ENCODE measurements around the gene NARF.
A peak's percentile ranks its signal among the peaks of the same experiment; 100 is the strongest.
"Not testable (repeated sequence)": the region's sequence is repeated elsewhere in the genome, so short reads cannot be mapped to it uniquely, and the experiment has no call there.

The NARF gene

DNA sequence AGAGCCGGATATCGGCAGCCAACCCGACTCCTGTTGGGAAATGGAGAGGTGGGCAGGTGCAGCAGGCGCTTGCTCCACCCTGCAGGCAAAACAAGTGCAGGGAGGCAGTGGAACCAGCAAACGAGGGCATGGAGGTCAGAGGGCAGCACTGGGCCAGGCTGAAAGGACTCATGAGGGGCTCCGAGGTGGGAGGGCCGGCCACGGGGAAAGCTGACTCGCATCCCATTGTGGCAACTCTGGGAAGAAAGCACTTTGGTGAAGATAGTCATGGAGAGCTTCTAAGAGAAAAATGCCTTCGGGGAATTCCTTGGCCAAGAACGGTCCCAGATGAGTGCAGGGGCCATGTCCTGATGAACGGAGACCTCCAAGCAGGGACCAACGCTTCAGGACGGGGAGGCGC lies 12.4 kb upstream of the NARF start:
- no peak for DNase-seq (ENCODE audit: low spot score)

DNA sequence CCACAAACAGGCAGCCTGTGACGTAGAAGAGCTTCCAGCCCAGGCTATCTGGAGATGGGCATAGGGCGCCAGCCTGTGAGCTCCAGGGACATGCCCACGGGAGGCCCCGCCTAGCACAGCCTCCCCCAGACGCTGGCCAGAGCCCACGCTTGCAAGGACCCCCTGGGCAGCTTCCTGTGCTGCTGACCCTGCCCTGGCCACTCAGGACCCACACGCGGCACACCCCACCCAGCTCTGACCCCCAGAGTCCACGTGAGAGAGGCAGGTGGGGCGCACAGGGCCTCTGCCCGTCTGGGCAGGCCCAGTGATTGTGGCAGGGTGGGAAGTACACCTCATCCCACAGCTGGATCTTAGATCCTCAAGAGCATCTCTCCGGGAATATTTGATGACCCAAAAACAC lies 11.9 kb upstream of the NARF start:
- DNase-seq (ENCODE audit: low spot score), result no peak

DNA sequence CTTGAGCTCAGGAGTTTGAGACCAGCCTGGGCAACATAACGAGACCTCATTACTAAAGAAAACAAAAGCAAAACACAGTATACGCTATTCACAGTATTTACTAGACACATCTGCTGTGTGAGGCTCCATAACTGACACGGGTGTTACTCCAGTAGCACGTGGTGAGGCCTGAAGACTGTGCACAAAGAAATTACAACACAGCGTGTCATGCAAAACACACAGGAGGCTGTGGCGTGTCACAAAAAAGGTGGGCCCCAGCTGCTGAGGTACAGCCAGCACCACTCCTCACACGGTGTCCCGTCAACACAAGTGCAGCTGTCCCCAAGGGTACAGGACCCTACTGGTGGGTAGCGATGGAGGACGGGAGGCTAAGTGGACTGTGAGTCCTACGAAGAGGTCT lies 10.7 kb upstream of the NARF start:
- DNase-seq (ENCODE audit: low spot score), result no peak

DNA sequence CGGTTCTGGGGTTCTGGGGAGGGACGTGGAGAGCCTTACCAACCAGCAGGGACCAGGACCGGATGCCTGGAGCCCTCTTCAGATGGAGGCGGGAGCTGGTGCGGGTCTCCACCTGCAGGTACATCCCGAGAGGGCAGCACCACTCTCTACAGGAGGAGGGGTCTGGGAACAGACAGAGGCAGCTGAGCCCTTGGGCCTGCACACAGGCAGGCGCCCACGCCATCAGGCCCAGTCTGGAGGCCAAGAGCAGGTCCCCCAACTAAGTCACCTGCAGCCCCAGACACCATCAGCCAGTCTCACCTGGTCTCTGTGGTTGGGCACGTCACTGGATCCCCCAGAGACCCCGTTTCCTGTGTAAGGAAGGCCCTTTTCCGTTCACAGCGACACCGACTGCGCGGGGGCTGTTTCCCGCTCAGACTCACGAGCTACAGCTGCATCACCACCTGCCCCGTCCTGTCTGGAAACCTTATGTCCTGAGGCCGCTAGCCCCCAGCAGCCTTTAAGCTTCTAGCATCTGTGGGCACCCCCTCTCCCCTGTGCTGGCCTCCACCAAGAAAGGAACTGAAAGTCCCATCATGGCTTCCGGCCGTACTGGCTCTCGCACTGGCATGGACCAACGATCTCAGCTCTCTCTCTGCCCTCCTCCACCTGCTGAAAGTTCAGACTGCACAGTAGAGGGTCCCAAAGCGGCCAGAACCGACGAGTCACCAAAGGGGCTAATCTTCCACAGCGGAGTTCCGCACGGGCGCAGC lies 9.2 kb upstream of the NARF start:
- DNase-seq (ENCODE audit: low spot score), result peak; percentile 74

DNA sequence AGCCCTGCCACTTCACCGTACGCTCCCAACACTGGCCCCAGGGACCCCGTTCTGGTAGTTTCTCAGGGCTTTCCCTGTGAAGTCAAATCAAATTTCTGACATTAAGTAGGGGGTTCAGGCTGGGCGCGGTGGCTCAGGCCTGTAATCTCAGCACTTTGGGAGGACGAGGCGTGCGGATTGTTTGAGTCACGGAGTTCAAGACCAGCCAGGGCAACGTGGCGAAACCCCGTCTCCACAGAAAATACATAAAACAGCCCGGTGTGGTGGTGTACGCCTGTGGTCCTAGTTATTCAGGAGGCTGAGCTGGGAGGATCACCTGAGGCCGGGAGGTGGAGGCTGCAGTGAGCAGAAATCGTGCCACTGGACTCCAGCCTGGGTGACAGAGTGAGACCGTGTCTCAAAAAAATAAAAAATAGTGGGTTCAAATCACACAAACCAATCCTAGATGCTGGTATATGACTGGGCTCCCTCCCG lies 8.6 kb upstream of the NARF start:
- DNase-seq (ENCODE audit: low spot score), result no peak

DNA sequence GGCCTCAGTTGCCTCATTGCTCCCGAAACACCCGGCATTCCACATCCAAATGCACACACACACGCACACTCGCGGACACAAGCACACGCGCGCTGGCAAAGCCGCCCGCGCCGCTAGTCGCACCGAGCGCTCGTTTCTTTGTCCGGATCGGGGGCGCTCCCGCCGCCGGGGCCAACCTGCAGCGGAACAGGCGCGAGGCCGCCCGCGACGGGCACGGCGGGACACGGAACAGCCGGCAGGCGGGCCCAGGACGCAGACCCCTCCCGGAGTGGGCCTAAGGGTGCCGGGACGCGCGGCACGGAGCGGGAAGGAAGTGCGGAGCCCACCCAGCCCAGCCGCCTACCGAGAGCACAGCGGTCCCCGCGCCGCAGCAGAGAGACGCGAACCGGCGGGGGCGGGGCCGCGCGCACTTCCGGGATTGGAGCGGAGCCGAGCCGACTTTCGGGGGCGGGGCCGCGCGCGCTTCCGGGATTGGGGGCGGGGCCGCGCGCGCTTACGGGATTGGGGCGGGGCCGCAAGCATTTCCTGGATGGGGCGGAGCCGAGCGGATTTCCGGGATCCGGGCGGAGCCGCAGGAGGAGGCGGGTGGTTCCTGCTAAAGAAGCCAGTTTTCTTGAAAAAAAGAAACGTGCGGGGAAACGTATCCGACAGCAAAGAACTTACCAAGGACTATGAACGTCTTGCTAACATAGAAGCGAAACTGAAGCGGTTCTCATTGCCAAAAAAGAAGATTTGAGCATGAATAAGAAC lies 8.0 kb upstream of the NARF start, which contains the start of gene CYBC1:
CYBC1 (minus strand) TSS at position 396 of the 750 bp plus-strand sequence. CDS start 1,498 bp downstream, outside the sequence.
- peak; percentile 96 for DNase-seq (ENCODE audit: low spot score)

DNA sequence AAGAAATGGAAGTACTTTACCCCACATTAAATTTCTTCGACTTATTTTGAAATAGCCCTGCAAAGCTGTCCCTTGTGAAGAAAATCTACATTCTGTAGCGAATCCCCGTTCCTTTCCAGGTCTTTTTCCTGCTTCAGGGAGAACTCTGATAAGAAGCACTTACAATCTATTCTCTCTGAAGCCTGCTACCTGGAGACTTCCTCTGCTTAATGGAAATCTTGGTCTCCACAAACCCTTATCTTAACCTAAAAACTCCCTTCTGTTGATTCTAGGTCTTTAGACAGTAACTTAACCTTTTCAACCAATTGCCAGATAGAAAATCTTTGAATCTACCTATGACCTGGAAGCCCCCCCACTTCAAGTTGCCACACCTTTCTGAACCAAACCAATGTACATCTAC lies 6.4 kb upstream of the NARF start:
- DNase-seq (ENCODE audit: low spot score), result no peak

DNA sequence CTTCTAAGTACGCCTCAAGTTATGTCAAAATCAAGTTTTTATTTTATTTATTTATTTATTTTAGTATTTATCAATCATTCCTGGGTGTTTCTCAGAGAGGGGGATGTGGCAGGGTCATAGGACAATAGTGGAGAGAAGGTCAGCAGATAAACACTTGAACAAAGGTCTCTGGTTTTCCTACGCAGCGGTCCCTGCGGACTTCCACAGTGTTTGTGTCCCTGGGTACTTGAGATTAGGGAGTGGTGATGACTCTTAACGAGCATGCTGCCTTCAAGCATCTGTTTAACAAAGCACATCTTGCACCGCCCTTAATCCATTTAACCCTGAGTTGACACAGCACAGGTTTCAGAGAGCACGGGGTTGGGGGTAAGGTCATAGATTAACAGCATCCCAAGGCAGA lies 5.4 kb upstream of the NARF start:
- not testable (repeated sequence) for DNase-seq (ENCODE audit: low spot score)

DNA sequence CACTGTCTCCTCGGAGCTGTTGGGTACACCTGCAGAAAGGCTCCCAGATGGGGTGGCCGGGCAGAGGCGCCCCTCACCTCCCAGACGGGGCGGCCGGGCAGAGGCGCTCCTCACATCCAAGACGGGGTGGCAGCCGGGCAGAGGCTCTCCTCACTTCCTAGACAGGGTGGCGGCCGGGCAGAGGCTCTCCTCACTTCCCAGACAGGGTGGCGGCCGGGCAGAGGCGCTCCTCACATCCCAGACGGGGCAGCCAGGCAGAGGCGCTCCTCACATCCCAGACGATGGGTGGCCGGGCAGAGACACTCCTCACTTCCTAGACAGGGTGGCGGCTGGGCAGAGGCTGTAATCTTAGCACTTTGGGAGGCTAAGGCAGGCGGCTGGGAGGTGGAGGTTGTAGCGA lies 4.8 kb upstream of the NARF start:
- DNase-seq (ENCODE audit: low spot score), result not testable (repeated sequence)

DNA sequence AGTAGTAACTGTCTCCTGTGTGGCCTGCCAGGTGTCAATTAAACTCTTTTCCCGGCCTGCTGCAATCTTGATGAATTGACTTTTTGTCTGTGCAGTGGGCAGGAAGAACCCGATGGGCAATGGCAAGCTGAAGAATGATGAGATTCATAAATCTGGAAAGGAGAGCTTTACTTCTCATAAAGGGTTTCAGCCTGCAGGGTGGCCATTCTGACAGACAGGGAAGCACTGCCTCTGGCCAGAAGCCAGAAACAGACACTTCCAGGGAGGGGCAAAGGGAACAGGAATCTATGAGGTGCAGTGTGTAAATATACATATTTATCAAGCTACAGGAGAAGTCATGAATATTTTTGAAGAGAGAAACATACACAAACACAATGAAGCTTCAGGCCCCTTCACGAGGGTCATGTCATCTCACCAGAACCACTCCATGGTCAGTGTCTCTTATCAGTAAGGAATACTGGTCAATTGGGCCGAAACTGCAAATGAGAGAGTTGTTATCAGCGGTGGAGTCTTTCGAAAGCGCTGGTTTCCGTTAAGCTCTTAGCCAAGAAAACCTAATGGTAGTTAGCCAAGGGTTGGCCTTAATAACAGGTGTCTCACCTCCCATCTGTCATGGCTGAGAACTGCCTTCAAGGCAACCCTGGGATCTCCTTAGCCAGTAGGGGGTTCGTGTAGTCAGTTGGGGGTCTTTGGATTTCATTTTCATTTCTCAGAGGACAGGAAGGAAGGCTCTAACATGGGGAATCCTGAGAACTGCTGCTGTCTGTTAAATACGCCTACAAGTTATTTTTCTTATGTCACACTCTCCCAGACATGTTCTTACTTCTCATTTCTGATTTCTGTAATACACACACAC lies 1.2 kb upstream of the NARF start:
- DNase-seq (ENCODE audit: low spot score), result no peak

DNA sequence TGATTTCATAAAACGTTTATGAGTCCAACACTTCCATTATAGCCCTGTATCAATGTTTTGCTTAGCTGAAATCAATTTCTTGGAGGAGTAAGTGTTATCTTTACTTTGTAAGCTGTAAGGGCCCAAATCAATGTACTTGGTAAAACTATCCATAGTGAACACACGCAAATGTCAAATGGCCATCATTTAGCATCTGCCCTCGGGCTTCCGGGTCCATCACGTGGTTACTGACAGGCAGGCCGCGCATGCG lies 687 bp upstream of the NARF start:
- DNase-seq (ENCODE audit: low spot score), result no peak

DNA sequence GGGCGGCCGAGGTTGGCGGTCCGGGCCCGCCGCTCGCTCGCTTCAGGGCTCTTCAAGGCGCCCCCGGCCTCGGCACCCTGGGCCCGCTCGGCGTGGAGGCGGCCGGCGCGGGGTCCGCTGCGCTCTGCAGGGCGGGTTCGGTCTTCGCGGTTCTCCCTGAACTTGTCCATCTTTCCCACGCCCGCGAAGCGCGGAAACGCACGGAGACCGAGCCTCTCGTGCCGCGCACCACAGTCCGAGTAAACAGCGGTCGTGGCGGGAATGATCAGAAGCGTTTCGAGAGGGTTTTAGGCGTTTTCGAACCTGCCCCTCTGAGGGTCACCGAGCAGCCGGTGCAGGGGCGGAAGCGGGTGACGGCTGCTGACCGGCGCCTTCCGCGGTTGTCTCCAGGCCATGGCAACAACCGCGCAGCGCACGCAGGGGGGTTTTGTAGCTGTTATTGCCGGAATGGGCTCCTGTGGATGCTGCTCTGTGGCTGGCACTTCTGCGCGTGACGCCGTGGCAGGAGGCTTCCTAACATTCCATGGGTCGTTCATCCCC lies 414 bp downstream of the NARF start:
- no peak for DNase-seq (ENCODE audit: low spot score)

DNA sequence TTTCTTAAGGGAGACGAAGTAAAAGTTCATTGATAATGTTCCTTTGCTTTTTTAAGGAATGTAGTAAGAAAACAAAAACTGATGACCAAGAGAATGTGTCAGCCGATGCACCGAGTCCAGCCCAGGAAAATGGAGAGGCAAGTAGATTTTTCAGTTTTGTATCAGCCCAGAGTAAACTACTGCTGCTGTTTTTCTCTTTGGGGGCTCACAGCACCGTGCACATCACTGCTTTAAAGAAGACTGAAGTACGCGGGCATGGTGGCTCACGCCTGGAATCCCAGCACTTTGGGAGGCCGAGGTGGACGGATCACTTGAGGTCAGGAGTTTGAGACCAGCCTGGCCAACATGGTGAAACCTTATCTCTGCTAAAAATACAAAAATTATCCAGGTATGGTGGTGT lies 1.4 kb downstream of the NARF start:
- DNase-seq (ENCODE audit: low spot score), result not testable (repeated sequence)

DNA sequence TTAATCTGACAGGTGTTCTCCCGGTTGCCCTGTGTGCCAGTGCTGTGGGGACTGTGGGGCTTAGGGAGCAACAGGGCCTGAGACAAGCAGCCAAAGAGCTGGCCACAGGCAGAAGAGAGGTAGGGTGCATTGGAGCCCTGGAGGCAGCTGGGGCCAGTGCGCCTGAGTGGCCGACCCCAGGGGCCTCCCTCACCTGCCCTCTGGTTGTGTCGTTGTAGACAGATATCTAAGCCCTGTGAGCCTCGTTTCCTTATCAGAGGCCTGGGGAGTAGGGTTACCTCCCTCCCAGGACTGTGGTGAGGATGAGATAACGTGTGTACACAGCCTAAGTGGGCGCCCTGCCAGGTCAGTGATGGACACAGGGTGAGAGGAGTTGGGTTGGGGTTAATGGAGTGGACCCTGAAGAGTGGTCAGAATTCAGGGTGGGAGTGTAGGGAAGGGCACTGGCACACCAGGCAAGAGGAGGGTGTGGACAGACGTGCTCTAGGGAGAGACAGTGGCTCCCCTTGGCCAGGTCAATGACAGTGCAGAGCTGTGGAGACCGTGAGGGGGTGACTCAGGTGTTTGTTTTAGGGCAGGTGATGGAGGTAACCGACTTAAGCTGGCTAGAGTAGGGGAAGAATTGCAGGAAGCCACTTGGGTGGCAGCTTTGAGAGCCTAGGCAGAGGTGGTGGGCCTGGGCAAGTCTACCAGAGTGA lies 3.4 kb downstream of the NARF start:
- no peak for DNase-seq (ENCODE audit: low spot score)

DNA sequence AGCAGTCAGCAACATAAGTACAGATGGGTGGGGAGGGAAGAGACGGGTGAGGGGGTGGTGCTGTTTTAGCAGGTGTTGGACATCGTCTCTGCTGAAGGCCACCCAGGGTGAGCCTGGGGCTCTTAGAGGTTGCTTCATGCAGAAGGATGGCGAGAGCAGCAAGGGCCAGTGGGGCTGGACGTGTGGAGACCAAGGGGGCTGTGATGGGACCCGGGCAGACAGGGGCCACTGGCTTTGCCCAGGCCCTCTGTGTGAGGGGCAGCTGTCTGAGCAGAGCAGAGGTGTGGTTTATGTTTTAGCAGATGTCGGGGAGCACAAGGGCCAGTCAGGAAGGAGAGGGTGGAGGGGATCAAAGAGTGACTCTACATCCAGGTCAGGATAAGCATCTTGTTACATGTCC lies 4.8 kb downstream of the NARF start:
- DNase-seq (ENCODE audit: low spot score), result no peak

DNA sequence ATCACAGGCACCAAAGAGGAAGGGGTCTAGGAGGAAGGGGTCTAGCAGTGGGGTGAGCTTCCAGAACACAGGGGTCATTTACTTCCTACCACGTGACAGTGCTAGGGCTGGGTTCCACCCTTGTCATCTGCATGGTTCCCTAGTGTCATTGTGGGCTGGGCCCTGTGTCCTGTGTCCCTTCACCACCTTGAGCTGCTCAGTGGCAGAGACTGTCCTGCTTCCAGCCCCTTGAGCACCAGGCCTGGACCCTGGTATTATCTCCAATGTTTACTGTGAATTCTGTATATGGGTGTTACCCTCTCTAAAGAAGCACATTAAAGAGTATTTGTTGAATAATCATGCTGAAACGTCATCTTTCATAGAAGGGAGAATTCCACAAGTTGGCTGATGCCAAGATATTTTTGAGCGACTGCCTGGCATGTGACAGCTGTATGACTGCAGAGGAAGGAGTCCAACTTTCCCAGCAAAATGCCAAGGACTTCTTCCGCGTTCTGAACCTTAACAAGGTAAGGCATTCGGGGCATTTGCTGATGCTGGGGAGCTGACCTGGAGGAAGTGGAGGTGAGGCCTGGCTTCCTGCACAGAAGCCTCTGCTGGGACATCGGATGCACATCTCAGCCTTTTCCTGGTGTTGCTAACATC lies 5.5 kb downstream of the NARF start:
- no peak for DNase-seq (ENCODE audit: low spot score)

DNA sequence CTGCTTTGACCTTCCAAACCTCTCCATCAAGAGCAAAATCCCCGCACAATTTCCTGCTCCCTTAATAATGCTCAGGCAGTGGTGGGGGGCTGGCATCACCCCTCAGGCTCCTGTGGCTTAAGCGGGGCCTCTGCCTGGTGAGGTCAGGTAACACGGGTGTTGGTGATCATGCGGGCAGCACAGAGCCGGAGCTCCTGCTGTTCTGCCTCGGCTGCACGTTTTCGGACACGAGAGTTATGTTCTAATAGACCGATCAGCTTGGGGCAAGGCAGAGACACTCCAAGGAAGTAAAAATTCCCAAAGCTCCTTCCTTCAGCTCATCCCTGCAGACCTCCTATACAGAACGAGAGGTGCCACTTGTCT lies 6.0 kb downstream of the NARF start:
- no peak for DNase-seq (ENCODE audit: low spot score)

DNA sequence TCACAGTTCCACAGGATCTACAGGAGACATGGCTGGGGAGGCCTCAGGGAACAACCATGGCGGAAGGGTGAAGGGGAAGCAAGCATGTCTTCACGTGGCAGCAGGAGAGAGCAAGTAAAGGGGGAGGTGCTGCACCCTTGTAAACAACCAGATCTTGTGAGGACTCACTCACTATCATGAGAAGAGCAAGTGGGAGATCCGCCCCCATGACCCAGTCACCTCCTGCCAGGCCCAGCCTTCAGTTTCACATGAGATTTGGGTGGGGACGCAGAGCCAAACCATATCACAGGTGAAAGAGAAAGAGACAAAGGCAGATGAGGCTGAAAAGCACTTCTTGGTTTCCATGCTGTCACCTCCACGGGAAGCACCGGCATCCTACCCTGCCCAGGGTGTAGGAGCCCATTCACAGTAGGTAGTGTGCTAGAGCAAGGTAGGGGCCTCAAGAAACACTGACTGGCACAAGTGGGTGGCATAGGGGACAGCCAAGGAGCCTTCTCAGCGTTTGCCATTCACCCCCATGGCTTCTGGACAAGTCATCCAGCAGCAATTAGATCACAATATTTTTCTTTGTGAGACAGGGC lies 6.6 kb downstream of the NARF start:
- no peak for DNase-seq (ENCODE audit: low spot score)

DNA sequence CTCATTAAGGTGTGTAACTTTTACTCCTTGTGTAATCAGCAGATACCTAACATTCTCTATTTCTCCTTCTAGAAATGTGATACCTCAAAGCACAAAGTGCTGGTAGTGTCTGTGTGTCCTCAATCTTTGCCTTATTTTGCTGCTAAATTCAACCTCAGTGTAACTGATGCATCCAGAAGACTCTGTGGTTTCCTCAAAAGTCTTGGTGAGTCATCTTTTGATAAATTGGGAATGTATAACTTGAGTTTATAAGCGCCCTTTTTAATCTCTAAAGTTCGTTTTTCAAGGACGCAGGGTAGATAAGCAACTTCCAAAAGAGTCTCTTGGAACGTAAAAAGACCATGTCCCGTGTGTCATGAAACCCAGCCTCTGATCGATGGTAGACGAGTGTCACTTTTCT lies 10.2 kb downstream of the NARF start:
- no peak for DNase-seq (ENCODE audit: low spot score)

DNA sequence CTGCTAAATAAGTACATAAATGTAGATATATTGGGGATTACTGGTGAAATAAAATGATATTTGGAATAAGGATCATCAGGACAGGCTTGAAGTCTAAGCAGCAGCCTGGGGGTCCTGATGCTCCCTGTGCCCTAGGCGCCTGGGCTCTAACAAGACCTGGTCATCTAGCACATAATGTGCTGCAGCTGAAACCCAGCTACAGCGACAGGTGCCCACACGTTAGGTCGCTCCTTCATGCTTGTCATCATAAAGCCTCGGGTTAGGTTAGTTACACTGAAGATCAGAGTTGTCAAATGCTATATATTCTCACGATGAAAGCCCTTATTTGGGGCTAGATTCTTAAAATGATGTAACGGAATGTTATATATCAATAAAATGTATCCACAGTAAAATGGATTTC lies 11.5 kb downstream of the NARF start:
- no peak for DNase-seq (ENCODE audit: low spot score)

Data from activated CD4-positive, alpha-beta T cell treated with anti-CD3 and anti-CD28 coated beads, Interleukin-2, Interleukin-4, amounts not matched to agents 100 ng/mL and 50 ng/mL, durations not matched to agents 16 hours and 8 hours (primary cell).